Lower leg skin (tissue), 3 donors: ENCODE results near the gene DIO3.

Source experiments
- CTCF ChIP-seq, 3 donors: fragments of 450-650 bp; IDR thresholded peaks; one replicate each; pipeline ENCODE4 v1.5.1; 2016; ENCODE audit warnings: antibody characterized with exemption in 3 of 3, mild to moderate bottlenecking in 3 of 3, moderate library complexity in 2 of 3
- POLR2A ChIP-seq, 2 donors: fragments of 450-650 bp; IDR thresholded peaks; one replicate each; pipeline ENCODE4 v1.6.1; 2016 to 2017; ENCODE audit warnings: antibody characterized with exemption in 2 of 2, mild to moderate bottlenecking in 1 of 2, moderate library complexity in 1 of 2

- TF ChIP-seq CTCF (IDR thresholded peaks at IDR 0.05): no peak
- TF ChIP-seq POLR2A (IDR thresholded peaks at IDR 0.05): no peak
Measured at GRCh38 chr14:101587441-101587911, 26.2 kb downstream of the DIO3 start.
